ENCODE measurements around the gene AKR1E2. TPM values are rescaled to one million over a fixed set of nuclear protein-coding genes. Genes with fewer than 3 reads are reported as not detected.

Gene AKR1E2
- total and polyA plus RNA-seq, 2 of the 8 experiments (the other 6 are each of a cell fraction or from before 2014, with no cell fraction given) = 2.6 to 3.5 TPM

DNA sequence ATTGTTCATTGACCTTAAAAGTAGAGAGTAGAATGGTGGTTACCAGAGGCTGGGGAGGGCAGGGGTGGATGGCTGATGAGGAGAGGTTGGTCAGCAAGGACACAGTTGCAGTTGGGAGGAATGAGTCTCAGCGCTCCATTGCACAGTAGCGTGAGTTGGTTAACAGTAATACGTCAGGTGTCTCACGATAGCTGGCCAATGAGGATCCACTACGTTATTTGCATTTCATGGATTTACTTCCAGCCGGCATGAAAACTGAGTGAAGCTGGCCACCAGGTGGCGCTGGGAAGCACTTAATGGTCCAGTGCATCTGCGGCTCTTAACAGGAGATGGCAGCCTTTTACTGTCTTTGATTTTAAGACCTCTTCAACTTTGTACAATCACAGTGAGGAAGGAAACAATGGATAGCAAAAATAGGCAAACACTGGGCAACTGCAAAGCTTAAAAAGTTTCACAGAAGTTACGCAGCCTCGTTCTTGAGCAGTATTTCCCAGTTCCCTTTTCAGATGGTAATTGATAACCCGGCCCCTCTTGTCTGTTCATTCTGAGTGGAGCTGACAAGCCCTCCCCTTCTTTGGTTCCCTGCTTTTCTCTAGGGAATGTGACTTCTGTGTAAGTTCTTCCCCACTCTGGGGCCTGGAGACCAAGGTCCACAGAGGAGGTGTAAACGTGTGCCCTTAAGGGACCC lies 23.7 kb downstream of the AKR1E2 start (continued):
- peak; percentile 23 for TF ChIP-seq NANOG (IDR thresholded peaks at IDR 0.05; ENCODE audit: insufficient read depth, low read depth, low read length, poor library complexity, severe bottlenecking)
